H1 (cell line): ENCODE data around the gene MAGI1. TPM values are rescaled to one million over a fixed set of nuclear protein-coding genes. Genes with fewer than 3 reads are reported as not detected.

Source experiments
- CTCF ChIA-PET: fragments of 300-600 bp; sonication (Branson Sonifier 250); formaldehyde crosslinking; loops from one replicate; lab custom pipeline; 2021; ENCODE audit not compliant: partially characterized antibody; lab: Charles Lee
- POLR2A ChIA-PET: fragments of 300-600 bp; sonication (Branson Sonifier 250); formaldehyde crosslinking; loops from one replicate; lab custom pipeline; 2021; ENCODE audit warnings: inconsistent platforms; ENCODE audit not compliant: partially characterized antibody; lab: Charles Lee
- DNase-seq, 2 experiments: peaks; one replicate each; pipeline versions ENCODE4 v3.0.0 to v3.0.0-alpha.2; 2010 to 2022; ENCODE audit warnings: low spot score in 2 of 2, low read depth in 1 of 2, mixed read lengths in 1 of 2
- FAIRE-seq: peaks from 2 replicates; lab custom pipeline; 2011; peaks lifted over from hg19 to GRCh38; lab: Jason Lieb, UNC
- H2AFZ ChIP-seq: 2 replicates; pipeline ENCODE4 v1.8.1; 2012; ENCODE audit warnings: low read length, inconsistent platforms
- H2AK5ac ChIP-seq: 2 replicates; pipeline ENCODE4 v1.6.1; 2013; ENCODE audit warnings: low read depth, low read length
- H2BK120ac ChIP-seq: replicated peaks from 2 replicates; pipeline ENCODE3; 2013; ENCODE audit warnings: low read depth, low read length, inconsistent platforms
- H2BK12ac ChIP-seq: 2 replicates; pipeline ENCODE4 v1.6.1; 2013; ENCODE audit warnings: low read depth, low read length
- H2BK15ac ChIP-seq: 2 replicates; pipeline ENCODE4 v1.6.1; 2013; ENCODE audit warnings: low read length
- H2BK20ac ChIP-seq: 2 replicates; pipeline ENCODE4 v1.6.1; 2013; ENCODE audit warnings: low read length
- H2BK5ac ChIP-seq: 2 replicates; pipeline ENCODE4 v1.6.1; 2013; ENCODE audit warnings: low read depth, low read length
- H3K14ac ChIP-seq: 2 replicates; pipeline ENCODE4 v1.6.1; 2013; ENCODE audit warnings: inconsistent platforms; ENCODE audit not compliant: insufficient read length
- H3K18ac ChIP-seq: 2 replicates; pipeline ENCODE4 v1.6.1; 2013; ENCODE audit warnings: low read length; ENCODE audit errors: extremely low read depth
- H3K23ac ChIP-seq: 2 replicates; pipeline ENCODE4 v1.6.1; 2013; ENCODE audit warnings: inconsistent platforms; ENCODE audit not compliant: insufficient read length
- H3K23me2 ChIP-seq: 2 replicates; pipeline ENCODE4 v1.6.1; 2013; ENCODE audit warnings: low read depth, low read length
- H3K27ac ChIP-seq: 2 replicates; pipeline ENCODE4 v1.6.1; 2011; ENCODE audit warnings: low read depth, low read length, inconsistent platforms
- H3K27me3 ChIP-seq, 4 experiments: replicated peaks in 1 of 4; 1 replicate in 1 of 4; 2 replicates in 3 of 4; pipeline versions ENCODE4 v1.6.1 to v1.8.1; 2011 to 2013; ENCODE audit warnings: low read length in 3 of 4, mild to moderate bottlenecking in 3 of 4, inconsistent platforms in 2 of 4, mixed read lengths in 2 of 4, moderate library complexity in 1 of 4; ENCODE audit not compliant: control insufficient read depth in 3 of 4, insufficient read depth in 3 of 4; ENCODE audit errors: extremely low read depth in 1 of 4
- H3K36me3 ChIP-seq, 4 experiments: 2 replicates each; pipeline versions ENCODE4 v1.6.1 to v1.8.1; 2011 to 2013; ENCODE audit warnings: mild to moderate bottlenecking in 4 of 4, low read length in 3 of 4, moderate library complexity in 2 of 4, control low read depth in 1 of 4, inconsistent platforms in 1 of 4; ENCODE audit not compliant: insufficient read depth in 4 of 4, control insufficient read depth in 2 of 4
- H3K4ac ChIP-seq: replicated peaks from 2 replicates; pipeline ENCODE3; 2013; ENCODE audit warnings: low read length, low read depth, mixed read lengths, inconsistent platforms; ENCODE audit not compliant: insufficient read length
- H3K4me1 ChIP-seq, 4 experiments: replicated peaks in 1 of 4; 1 replicate in 1 of 4; 2 replicates in 3 of 4; pipeline versions ENCODE4 v1.6.1 to v1.8.1; 2011 to 2013; ENCODE audit warnings: low read length in 3 of 4, inconsistent platforms in 2 of 4, mixed read lengths in 1 of 4; ENCODE audit not compliant: insufficient read depth in 4 of 4, control insufficient read depth in 3 of 4
- H3K4me2 ChIP-seq, 2 experiments: 2 replicates each; pipeline versions ENCODE4 v1.6.1 to v1.8.1; 2011 to 2013; ENCODE audit warnings: low read depth in 2 of 2, low read length in 2 of 2, control low read depth in 1 of 2, inconsistent platforms in 1 of 2, mild to moderate bottlenecking in 1 of 2; ENCODE audit not compliant: insufficient read depth in 1 of 2
- H3K4me3 ChIP-seq, 4 experiments: fragments of 200-600, 300-600 bp in 1 of 4; sonication (generic), shearing (Covaris generic), sonication (Bioruptor Twin) in 1 of 4; 2 replicates each; pipeline versions ENCODE4 v1.5.1 to v1.8.1; 2011 to 2016; ENCODE audit warnings: low read length in 4 of 4, low read depth in 3 of 4, control low read depth in 2 of 4, inconsistent platforms in 2 of 4, mild to moderate bottlenecking in 2 of 4, mixed read lengths in 1 of 4, moderate library complexity in 1 of 4; ENCODE audit not compliant: insufficient read depth in 2 of 4; ENCODE audit errors: extremely low read depth in 1 of 4
- H3K56ac ChIP-seq: replicated peaks from 2 replicates; pipeline ENCODE3; 2013; ENCODE audit warnings: low read depth, mild to moderate bottlenecking, mixed read lengths, low read length, inconsistent platforms; ENCODE audit not compliant: insufficient read length
- H3K79me1 ChIP-seq: 2 replicates; pipeline ENCODE4 v1.6.1; 2013; ENCODE audit warnings: low read depth, low read length, control low read depth
- H3K79me2 ChIP-seq, 2 experiments: 2 replicates each; pipeline versions ENCODE4 v1.6.1 to v1.8.1; 2012 to 2013; ENCODE audit warnings: low read length in 2 of 2, mild to moderate bottlenecking in 2 of 2, inconsistent platforms in 1 of 2; ENCODE audit not compliant: insufficient read depth in 2 of 2, control insufficient read depth in 1 of 2
- H3K9ac ChIP-seq, 4 experiments: replicated peaks in 1 of 4; 1 replicate in 1 of 4; 2 replicates in 3 of 4; pipeline versions ENCODE4 v1.6.1 to v1.8.1; 2011 to 2013; ENCODE audit warnings: low read depth in 3 of 4, low read length in 3 of 4, control low read depth in 2 of 4, mild to moderate bottlenecking in 2 of 4, moderate library complexity in 2 of 4, inconsistent platforms in 1 of 4; ENCODE audit errors: extremely low read depth in 1 of 4
- H3K9me3 ChIP-seq, 2 experiments: 2 replicates each; pipeline versions ENCODE4 v1.6.1 to v1.8.1; 2012 to 2013; ENCODE audit warnings: mild to moderate bottlenecking in 2 of 2, moderate library complexity in 2 of 2, control low read depth in 1 of 2, inconsistent platforms in 1 of 2, low read depth in 1 of 2, low read length in 1 of 2, mixed read lengths in 1 of 2; ENCODE audit not compliant: insufficient read depth in 2 of 2
- H4K20me1 ChIP-seq, 2 experiments: replicated peaks in 1 of 2; 2 replicates each; pipeline versions ENCODE3 to v1.8.1; 2011 to 2013; ENCODE audit warnings: inconsistent platforms in 2 of 2, low read length in 2 of 2, mild to moderate bottlenecking in 1 of 2; ENCODE audit not compliant: insufficient read depth in 2 of 2, control insufficient read depth in 1 of 2
- H4K5ac ChIP-seq: 2 replicates; pipeline ENCODE4 v1.6.1; 2013; ENCODE audit warnings: low read length, low read depth, mixed read lengths, inconsistent platforms; ENCODE audit not compliant: insufficient read length
- H4K8ac ChIP-seq: 2 replicates; pipeline ENCODE4 v1.8.0; 2013; ENCODE audit warnings: mild to moderate bottlenecking, moderate library complexity, low read length, inconsistent platforms; ENCODE audit not compliant: insufficient read depth; ENCODE audit errors: extremely low read depth
- H4K91ac ChIP-seq: replicated peaks from 2 replicates; pipeline ENCODE3; 2013; ENCODE audit warnings: low read length, mixed read lengths, inconsistent platforms; ENCODE audit not compliant: insufficient read length
- BRCA1 ChIP-seq: IDR thresholded peaks from 2 replicates; pipeline ENCODE4 v1.6.1; 2012; ENCODE audit warnings: low read depth, low read length, improper control_type of control experiment
- FOSL1 ChIP-seq: IDR thresholded peaks from 2 replicates; pipeline ENCODE4 v1.6.1; 2011; ENCODE audit warnings: mild to moderate bottlenecking, low read depth, low read length, moderate library complexity; ENCODE audit not compliant: insufficient read depth
- KDM1A ChIP-seq: fragments of 200-600, 300-600 bp; sonication (generic); IDR thresholded peaks from 2 replicates; pipeline ENCODE4 v1.7.1; 2016; ENCODE audit warnings: mild to moderate bottlenecking, low read length, borderline replicate concordance
- RXRA ChIP-seq: IDR thresholded peaks from 2 replicates; pipeline ENCODE4 v1.6.1; 2011; ENCODE audit warnings: low read depth, mild to moderate bottlenecking, low read length, moderate library complexity; ENCODE audit not compliant: insufficient read depth
- SRF ChIP-seq: IDR thresholded peaks from 2 replicates; pipeline ENCODE4 v1.6.1; 2011; ENCODE audit warnings: mild to moderate bottlenecking, low read depth, low read length, moderate library complexity
- SUZ12 ChIP-seq: fragments of 200-600 bp; sonication (generic); IDR thresholded peaks from 2 replicates; pipeline ENCODE4 v1.6.1; 2012; ENCODE audit warnings: mild to moderate bottlenecking, inconsistent platforms, low read length, moderate library complexity, mixed read lengths
- TEAD4 ChIP-seq: IDR thresholded peaks from 2 replicates; pipeline ENCODE4 v1.6.1; 2012; ENCODE audit warnings: low read depth, low read length, inconsistent platforms, mixed read lengths
- USF2 ChIP-seq: IDR thresholded peaks from 2 replicates; pipeline ENCODE4 v1.6.1; 2011; ENCODE audit warnings: low read length, improper control_type of control experiment
- YY1 ChIP-seq: IDR thresholded peaks from 2 replicates; pipeline ENCODE4 v1.6.1; 2011; ENCODE audit warnings: low read depth, mild to moderate bottlenecking, low read length
- WGBS, 2 experiments: shearing (Covaris generic) in 1 of 2; methylation state at CpG; one replicate each; pipeline versions ENCODE4 v1.1.6 to v1.1.7; 2013 to 2015; ENCODE audit warnings: low lambda C conversion rate in 2 of 2, mixed read lengths in 2 of 2, inconsistent platforms in 1 of 2, low coverage in 1 of 2, missing lambda C conversion rate in 1 of 2; ENCODE audit not compliant: insufficient replicate concordance in 2 of 2, insufficient coverage in 1 of 2, insufficient read length in 1 of 2; ENCODE audit errors: extremely low coverage in 1 of 2, missing lambda C conversion rate in 1 of 2; 5-methylcytosine and 5-hydroxymethylcytosine counted together
- polyA plus RNA-seq, 7 experiments: library from polyadenylated mRNA; depleted of rRNA in 3 of 7; stranded (reverse) in 5 of 7; unstranded in 2 of 7; fragments of >200 nt in 5 of 7; fragments of 200-250 nt in 2 of 7; gene quantifications; 1 replicate in 5 of 7; 2 replicates in 1 of 7; 4 replicates in 1 of 7; pipeline versions ENCODE4 v1.2.1 to v1.2.3, GENCODE V29; 2011 to 2013; ENCODE audit warnings: missing spikeins in 2 of 7, mixed read lengths in 2 of 7
- total RNA-seq: library from RNA; stranded (reverse); fragmentation: NEBNext Ultra II Directional; extraction: Animal tissue kit (Norgen Biotek cat#: 25700); gene quantifications from 2 replicates; pipeline ENCODE4 v1.2.1, GENCODE V29; 2021

The MAGI1 gene
- total and polyA plus RNA-seq, 2 of the 8 experiments (the other 6 are each of a cell fraction or from before 2014, with no cell fraction given): 19.8 to 78.0 TPM

GRCh38 chr3:65930648-65931047 is 108.1 kb downstream of the MAGI1 start:
- no peak overlapping the region for H3K9ac ChIP-seq
- no peak overlapping the region for H2BK20ac ChIP-seq
- no peaks in the 10 kb centered on the region for H3K36me3 ChIP-seq
- POLR2A ChIA-PET: interaction anchor here (1.0 kb wide), 1 partner anchor 28 kb away, joined by 3 read pairs; no protein-coding TSS in a partner anchor
- H3K4me3 ChIP-seq: no peak overlapping the region
- H4K5ac ChIP-seq: no peak overlapping the region
- H2BK5ac ChIP-seq: no peak overlapping the region
- H2AFZ ChIP-seq: no peak overlapping the region
- TF ChIP-seq KDM1A: no peak
- TF ChIP-seq SRF: 0 out of 2 replicates have a peak, but pooled peaks have one; percentile 32
- TF ChIP-seq SUZ12: no peak
- no peak for TF ChIP-seq RXRA
- no peak for TF ChIP-seq TEAD4
- no peak for TF ChIP-seq YY1
- no peak for TF ChIP-seq BRCA1
- TF ChIP-seq FOSL1: no peak
- no peak for TF ChIP-seq USF2
- H3K27ac ChIP-seq: no peak overlapping the region
- no peak overlapping the region for H4K8ac ChIP-seq
- CTCF ChIA-PET: interaction anchor here (0.6 to 1.1 kb wide), 2 partner anchors 52 to 77 kb away, joined by 3 to 4 read pairs; no protein-coding TSS in a partner anchor
- H2BK12ac ChIP-seq: no peak overlapping the region
- H3K27me3 ChIP-seq: no peaks in the 10 kb centered on the region
- DNase-seq (no peak), FAIRE-seq (no peak)
- H3K23me2 ChIP-seq: no peaks in the 10 kb centered on the region
- no peak overlapping the region for H2AK5ac ChIP-seq
- no peak overlapping the region for H3K4me2 ChIP-seq
- no peak overlapping the region for H3K18ac ChIP-seq
- H3K56ac ChIP-seq: no peak overlapping the region
- H2BK15ac ChIP-seq: no peak overlapping the region
- no peak overlapping the region for H3K23ac ChIP-seq
- H3K79me1 ChIP-seq: peaks cover 2% of the 10 kb centered on the region; the same call in 1 of the 2 replicates
- H4K91ac ChIP-seq: no peak overlapping the region
- H3K4ac ChIP-seq: no peak overlapping the region
- no peak overlapping the region for H2BK120ac ChIP-seq
- peaks cover 0 to 41% of the 10 kb centered on the region in 2 experiments; a peak in 2 of 4 replicates for H3K79me2 ChIP-seq
- H4K20me1 ChIP-seq: no peaks in the 10 kb centered on the region
- no peak overlapping the region for H3K14ac ChIP-seq
- peaks cover 0 to 14% (median 12%) of the 10 kb centered on the region in 4 experiments; a peak in 4 of 7 replicates for H3K4me1 ChIP-seq
- 86% methylated on average over 6 of the region's 6 CpGs; no CpG with 5 or more reads in 1 of the 2 experiments for WGBS, 2 experiments
- peaks cover 6 to 7% of the 10 kb centered on the region in 2 experiments; a peak in 3 of 4 replicates for H3K9me3 ChIP-seq
